GM19455 (cell line): ENCODE results near the gene TMEM225B.
"Not testable (repeated sequence)": the region's sequence is repeated elsewhere in the genome, so short reads cannot be mapped to it uniquely, and the experiment has no call there.

Experiments used
- ATAC-seq: cut with Tn5 transposase; IDR thresholded peaks from one replicate; pipeline ENCODE4 v1.9.1; 2021; ENCODE audit not compliant: unreplicated experiment

Gene TMEM225B

DNA sequence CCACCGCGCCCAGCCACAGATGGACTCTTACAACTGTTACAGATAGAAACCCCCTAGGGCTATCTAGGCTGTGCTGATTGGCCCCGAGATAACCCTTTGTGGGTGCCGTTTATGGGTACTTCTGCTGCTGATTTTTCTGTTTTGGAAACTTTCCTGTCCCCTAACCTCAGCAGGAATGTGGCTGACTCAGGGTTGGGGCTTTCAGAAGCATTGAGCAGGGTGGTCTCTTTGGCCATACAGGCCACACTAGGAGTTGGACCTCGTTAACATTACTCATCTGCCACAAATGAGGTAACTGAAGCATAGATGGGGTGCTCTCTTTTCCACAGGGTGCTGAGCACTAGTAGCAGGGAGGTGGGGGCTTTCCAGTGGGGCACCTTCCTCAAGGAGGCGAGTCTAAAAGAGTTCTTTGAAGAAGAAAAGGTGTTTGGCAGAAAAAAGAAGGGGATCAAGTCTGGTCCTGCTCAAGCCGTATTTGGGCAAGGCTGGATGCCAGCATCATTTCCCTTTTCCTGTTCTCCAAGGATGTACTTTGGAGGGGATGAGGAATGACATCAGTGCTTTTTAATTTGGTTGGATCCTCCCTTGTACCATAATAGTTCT, 25.1 kb downstream of the TMEM225B start:
- no peak for ATAC-seq

- no peak for ATAC-seq
Observed at GRCh38 chr7:99623702-99624447, 25.8 kb downstream of the TMEM225B start.

- ATAC-seq, result no peak
Observed at GRCh38 chr7:99624484-99624883, 26.4 kb downstream of the TMEM225B start.

DNA sequence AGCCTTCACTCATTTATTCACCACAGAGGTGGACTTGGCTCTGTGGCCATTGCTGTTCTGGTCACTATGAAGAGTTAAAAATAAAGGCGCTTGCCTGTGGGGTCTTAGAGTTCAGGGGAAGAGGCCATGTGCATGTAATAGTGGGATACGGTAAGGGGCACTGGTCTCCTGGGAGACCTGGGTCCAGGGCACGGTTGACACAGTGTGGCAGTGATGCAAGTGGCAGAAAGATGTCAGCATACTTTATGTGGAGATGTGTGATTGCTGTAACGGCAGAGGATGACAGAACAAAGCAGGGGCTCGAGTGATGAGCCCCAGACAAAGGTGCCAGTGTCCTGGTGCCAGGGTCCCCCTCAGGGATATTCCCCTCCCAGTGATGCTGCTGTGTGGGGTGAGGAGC, 27.3 kb downstream of the TMEM225B start:
- ATAC-seq, result no peak

DNA sequence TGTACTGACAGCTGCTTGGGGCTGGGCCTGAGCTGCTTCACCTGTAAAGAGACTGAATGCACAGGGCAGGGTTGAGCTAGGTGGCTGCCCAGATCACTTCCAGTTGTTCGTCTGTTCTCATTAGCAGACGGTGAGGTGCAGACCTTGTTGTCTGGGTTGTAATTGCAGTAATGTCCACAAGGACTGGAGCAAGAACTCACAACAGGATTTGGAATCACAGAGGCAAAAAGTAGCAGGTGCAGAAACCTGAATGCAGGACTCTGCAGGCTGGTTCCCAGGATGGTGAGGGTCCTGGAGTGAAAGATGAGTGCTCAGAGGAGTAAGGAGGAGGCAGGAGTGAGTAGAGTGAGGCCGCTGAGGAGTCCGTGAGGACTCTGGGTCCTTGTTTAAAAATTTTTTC, 27.9 kb downstream of the TMEM225B start:
- no peak for ATAC-seq

- no peak for ATAC-seq
Observed at GRCh38 chr7:99626661-99627060, 28.6 kb downstream of the TMEM225B start.

DNA sequence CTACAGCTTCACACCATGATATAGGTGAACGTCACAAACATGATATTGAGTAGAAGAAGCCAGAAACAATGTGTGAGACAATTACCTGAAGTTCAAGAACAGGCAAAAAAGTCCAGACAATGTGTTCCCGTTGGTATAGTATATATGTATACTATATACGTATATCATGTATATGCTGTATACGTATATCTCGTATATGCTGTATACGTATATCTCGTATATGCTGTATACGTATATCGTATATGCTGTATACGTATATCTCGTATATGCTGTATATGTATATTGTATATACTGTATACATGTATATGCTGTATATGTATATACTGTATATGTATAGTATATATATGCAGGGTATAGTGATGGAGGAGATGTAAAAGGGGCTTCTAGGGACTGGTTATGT, 29.4 kb downstream of the TMEM225B start:
- ATAC-seq, result no peak

GRCh38 chr7:99628471-99629465, 30.7 kb downstream of the TMEM225B start:
- ATAC-seq, result no peak

DNA sequence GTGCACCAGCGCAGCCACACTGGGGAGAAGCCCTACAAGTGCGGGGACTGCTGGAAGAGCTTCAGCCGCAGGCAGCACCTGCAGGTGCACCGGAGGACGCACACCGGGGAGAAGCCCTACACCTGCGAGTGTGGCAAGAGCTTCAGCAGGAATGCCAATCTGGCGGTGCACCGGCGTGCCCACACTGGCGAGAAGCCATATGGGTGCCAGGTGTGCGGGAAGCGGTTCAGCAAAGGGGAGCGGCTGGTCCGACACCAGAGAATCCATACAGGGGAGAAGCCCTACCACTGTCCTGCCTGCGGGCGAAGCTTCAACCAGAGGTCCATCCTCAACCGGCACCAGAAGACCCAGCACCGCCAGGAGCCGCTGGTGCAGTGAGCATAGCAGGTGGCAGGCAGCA, 31.6 kb downstream of the TMEM225B start:
- no peak for ATAC-seq

DNA sequence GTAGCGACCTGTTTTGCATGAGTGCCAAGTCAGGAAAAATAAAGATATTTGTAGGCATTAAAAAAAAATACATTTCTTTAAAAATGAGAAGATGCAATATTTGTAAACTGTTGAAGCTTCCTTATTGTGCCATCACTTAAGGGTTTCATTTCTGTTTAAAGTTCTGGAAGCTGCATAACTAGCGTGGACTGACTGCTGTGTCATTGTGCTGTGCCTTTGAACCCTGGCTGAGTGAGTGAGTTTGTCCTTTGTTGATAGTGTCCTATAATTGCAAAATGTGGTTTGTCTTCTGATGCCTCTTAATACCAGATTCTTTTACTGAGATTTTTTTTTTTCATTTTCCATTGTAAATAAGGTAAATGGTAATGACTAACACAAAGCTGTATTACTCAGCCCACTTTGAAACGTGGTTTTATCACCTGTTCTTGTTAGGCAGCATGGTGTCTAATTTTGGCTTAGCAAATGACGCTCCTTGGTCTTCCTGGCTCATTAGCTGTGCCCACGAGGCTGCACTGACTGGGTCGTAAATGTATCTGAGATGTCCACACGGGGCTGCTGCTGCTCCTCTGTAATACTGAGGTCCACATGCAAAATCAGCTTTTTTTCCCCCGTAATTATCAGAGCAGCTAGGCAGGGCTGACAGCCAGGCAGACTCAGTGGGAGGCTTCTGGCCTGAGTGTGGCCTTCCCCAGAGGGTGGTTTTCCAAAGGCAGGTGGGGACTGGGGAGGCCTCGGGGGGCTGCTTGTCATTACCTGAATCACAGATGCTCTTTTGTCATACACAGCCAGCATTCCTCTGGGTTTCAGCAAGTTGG, 33.4 kb downstream of the TMEM225B start:
- ATAC-seq, result no peak

DNA sequence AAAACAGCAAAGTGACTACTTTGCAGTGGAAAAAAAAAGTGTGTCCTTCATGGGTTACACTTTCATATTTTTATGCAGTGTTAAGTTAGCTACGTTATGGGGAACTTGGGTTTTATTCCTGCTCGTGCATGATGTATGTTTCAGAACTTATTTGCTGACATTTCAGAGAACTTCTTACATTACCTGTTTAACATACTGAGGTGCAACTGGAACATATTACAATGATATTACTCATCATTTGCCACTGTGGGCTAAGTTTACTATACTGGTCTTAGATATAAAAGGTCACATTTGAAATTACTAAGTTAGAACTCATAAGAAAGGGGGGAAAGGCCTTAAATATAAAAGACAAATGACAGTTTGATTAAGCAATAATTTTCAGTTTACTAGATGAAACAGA, 39.3 kb downstream of the TMEM225B start:
- not testable (repeated sequence) for ATAC-seq

DNA sequence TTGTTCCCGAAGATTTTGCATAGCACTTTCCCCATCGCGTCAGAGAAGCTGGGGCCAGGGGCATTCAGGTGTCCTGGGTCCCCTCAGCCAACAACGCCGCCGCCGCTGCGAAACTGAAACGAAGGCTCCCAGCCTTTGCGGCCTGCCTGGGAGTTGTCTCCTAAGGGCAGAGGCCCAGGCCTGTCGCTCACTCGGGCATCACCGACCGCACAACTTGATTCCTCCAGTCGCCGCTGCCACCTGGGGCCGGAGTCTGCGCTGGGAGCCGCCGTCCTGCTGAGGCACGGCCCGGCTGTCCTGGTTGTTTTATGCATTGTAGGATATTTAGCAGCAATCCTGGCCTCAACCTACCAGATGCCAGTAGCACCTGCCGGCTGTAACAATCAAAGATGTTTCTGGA, 40.7 kb downstream of the TMEM225B start:
- ATAC-seq, result no peak

GRCh38 chr7:99639267-99639666, 41.2 kb downstream of the TMEM225B start:
- no peak for ATAC-seq

DNA sequence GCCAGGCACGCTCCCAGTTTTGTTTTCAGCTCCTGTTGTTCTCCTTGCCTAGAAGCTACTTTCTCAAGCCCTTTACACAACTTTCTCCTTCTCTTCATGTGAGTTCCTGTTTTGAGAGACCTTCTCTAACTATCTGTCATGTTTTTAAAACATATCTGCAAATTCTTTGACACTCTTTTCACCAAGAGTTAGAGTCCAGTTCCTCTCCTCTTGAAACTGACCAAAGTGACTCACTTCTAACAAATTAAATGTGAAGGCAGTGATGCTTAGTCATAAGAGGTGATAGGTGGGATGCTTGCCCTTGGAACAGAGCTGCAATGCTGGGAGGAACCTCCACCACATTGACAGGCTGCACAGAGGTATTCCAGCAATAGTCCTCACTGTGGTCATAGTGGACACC, 44.0 kb downstream of the TMEM225B start:
- ATAC-seq, result no peak

GRCh38 chr7:99643464-99643863, 45.4 kb downstream of the TMEM225B start:
- ATAC-seq, result no peak

DNA sequence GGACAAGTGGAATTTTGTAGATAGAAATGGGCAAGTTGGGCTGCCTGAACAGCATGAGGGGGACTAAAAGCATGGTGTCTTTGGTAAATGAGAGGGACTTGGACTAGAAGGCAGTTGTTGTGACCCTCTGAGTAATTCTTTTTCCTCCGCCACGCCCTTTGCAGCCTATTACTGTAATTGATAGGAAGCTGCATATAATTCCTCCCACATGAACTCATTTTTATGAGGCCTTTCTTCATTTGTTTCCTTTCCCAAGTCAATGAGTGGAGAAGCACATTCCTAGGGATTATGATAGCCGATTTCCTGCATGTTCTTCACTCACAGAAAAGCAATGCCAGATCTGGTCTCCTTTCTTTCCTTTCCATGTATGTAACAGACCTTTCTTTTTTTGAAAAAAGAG, 46.4 kb downstream of the TMEM225B start:
- no peak for ATAC-seq

DNA sequence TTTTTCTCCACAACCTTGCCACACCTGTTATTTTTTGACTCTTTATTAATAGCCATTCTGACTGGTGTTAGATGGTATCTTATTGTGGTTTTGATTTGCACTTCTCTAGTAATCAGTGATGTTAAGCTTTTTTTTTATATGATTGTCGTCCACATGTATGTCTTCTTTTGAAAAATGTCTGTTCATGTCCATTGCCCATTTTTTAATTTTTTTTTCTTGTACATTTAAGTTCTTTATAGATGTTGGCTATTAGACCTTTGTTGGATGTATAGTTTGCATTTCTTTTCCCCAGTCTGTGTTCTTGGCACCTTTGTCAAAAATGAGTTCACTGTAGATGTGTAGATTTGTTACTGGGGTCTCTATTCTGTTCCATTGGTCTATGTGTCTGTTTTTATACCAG, 47.5 kb downstream of the TMEM225B start:
- no peak for ATAC-seq

GRCh38 chr7:99648843-99649242, 50.8 kb downstream of the TMEM225B start:
- ATAC-seq, result no peak

DNA sequence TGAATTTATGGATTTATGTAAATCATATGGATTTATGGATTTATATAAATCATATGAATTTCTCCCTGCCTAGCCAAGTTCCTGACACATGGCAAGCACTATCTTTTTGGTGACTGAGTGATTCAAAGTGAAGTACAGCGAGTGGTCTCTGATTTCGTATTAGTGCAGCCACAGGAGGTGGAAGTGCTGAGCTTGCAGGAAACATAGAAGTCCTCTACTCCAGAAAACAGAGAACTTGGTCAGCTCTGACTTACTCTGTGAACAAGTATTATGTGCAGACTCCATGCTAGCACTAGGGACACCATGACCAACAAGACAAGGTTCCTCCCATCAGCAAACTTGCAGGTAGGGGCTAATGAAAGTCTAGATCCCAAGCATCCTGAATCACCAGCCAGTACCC, 53.2 kb downstream of the TMEM225B start:
- no peak for ATAC-seq

- ATAC-seq, result no peak
Observed at GRCh38 chr7:99652671-99653070, 54.6 kb downstream of the TMEM225B start.

GRCh38 chr7:99653269-99653668, 55.2 kb downstream of the TMEM225B start:
- ATAC-seq, result not testable (repeated sequence)
